NCI-H2029 treated with DMSO at 0.1 percent for 48 hours (cell line): ENCODE data around the gene RWDD4.

Source experiments
- DNase-seq: peaks from one replicate; lab custom pipeline; 2025; lab: John Stamatoyannopoulos, UW

The RWDD4 gene

DNA sequence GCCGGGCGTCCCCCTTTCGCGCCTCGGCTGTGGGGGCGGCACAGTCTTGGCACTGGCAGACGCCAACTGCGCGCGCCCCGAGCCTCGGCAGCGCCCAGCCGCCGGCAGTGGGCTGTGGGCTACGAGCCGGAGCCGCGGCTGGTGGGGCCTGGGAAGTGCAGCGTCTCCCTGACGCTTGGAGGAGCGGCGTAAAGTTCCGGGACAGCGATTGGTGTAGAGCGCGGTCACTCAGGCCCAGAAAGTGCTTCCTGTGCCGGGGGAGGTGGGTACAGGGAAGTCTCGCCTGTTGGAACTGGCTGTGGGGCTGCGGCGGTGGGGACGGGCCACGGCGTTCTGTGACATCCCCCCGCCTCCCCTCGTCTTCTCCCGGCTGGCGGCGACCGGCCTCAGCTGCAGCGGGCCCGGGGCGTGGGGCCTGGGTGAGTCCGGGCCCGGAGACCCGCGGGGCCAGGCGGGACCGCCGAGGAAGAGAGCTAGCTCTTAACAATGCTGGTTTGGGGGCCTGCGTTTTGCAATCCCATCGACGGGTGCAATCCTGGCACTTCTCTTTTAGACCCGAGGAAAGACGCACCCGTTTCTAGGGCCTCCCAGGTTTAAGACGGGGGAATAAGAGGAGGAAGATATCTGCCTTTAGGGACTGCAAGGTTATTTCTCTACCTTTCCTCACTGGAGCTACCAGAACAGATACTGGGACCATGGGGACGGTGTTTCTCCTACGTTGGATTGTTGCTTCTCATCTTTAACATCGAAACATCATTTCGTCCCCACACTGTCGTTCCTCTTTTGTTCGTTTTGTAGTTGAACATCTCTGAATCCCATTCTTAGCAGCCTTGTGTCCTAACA, at the start of gene RWDD4, which contains the start of gene TRAPPC11:
Gene RWDD4 (minus strand): TSS at position 157 of the 843 bp plus-strand sequence. CDS start 233 bp downstream, outside the sequence.
Gene TRAPPC11 (plus strand): TSS at position 265 of the 843 bp plus-strand sequence. CDS start 4,575 bp downstream, outside the sequence.
- DNase-seq = peak; percentile 74

- no peak for DNase-seq
Measured at GRCh38 chr4:183702492-183702891, 43.5 kb upstream of the RWDD4 start.

- DNase-seq = no peak
Measured at GRCh38 chr4:183700407-183700806, 41.4 kb upstream of the RWDD4 start.

GRCh38 chr4:183698909-183699308, 39.9 kb upstream of the RWDD4 start:
- DNase-seq = no peak

DNA sequence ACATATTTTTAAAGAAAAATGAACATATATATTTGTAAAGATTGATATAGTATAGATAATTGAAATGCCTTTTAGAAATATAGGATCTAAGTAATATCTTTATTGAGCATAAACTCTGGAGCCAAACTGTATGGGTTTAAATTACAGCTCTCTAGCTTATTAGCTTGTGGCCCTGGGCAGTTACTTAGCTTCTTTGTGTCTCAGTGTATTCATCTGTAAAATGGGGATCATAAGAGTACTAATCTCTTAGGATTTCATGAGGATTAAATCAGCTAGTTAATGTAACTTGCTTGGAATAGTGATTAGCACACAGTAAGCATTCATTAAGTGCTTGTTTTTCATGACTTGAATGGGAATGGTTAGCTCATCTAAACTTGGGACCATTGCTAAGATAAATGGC, 32.9 kb upstream of the RWDD4 start:
- no peak for DNase-seq

DNA sequence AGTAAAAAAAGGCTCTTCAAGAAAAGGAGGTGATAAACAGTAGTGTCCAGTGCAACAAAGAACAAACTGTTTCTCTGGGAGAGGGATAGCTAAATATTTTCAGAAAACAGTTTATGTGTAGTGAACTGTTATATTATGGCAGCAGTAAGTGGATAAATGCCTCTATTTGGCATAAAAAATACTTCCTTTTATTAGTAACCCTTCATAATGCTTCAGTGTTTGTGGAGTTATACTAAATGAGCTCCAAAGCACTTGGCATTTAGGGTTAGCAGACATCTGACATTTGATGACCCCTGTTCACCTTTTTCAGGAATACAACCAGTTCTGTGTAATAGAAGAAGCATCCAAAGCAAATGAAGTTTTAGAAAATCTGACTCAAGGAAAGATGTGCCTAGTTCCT, 32.0 kb upstream of the RWDD4 start:
- no peak for DNase-seq

- DNase-seq = no peak
Measured at GRCh38 chr4:183688216-183688615, 29.2 kb upstream of the RWDD4 start.

- no peak for DNase-seq
Measured at GRCh38 chr4:183686461-183686860, 27.5 kb upstream of the RWDD4 start.

DNA sequence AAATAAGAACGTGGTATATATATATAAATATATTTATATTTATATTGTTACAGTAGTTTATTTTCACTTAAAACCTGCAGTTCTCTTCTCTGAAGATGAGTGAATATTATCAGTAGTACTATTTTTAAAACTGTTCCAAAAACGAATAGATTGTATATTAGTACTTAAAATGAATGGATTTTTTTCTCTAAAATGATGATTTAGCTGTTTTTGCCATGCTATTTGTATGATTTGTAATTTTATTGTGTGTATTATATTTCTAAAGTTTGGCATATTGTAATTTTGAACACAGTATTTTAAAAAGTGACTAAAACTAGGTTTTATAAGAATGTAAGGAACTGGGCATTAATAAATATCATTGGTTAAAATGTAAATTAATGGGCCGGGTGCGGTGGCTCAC, 22.1 kb upstream of the RWDD4 start:
- DNase-seq = no peak

DNA sequence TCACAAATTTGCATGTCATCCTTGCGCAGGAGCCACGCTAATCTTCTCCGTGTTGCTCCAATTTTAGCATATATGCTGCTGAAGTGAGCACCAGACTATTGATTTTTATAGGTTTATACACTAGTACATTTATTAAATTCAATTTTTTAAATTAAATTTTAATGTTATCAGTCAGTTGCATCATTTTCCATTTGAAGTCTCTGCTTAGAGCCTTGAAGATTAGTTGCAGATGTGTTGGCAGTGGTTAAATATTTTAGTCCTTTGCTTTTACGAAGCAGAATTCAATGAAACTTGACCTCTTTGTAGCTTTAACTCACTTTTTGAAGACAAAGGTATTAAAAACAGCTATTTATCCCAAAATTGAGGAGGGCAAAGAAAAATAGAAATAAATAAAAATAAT, 16.6 kb upstream of the RWDD4 start:
- DNase-seq = no peak

DNA sequence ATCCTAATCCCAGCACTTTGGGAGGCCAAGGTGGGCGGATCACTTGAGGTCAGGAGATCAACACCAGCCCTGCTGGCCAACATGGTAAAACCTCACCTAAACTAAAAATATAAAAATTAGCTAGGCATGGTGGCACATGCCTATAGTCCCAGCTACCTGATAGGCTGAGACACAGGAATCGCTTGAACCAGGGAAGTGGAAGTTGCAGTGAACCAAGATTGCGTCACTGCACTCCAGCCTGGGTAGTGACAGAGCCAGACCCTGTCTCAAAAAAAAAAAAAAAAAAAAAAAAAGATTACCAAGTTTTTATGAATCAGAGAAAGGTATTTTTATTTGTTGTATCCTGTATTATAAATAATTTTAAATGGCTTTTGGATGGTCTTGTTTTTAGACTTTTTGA, 15.2 kb upstream of the RWDD4 start:
- no peak for DNase-seq

DNA sequence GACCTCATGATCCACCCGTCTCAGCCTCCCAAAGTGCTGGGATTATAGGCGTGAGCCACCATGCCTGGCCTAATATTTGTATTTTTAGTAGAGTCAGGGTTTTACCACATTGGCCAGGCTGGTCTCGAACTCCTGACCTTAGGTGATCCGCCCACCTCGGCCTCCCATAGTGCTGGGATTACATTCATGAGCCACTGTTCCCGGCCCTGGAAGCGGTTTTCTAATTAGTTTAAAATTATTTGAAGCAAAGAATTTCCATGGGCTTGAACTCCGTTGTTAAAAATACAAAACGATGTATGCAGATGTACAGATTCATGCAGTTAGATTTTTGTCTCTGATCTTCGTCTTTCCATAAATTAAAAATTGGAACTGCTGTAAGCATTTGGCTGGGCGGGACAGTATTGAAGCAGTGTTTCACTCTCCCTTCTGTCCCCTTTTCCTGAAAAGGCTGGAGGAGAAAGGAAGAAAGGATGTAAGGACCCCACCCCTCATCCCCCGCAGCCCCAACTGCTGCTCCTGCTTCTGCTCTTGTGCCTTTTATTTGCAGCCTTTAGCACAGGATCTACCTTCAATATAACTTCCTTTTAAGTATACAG, 12.1 kb upstream of the RWDD4 start:
- no peak for DNase-seq

- no peak for DNase-seq
Measured at GRCh38 chr4:183670251-183670650, 11.3 kb upstream of the RWDD4 start.

DNA sequence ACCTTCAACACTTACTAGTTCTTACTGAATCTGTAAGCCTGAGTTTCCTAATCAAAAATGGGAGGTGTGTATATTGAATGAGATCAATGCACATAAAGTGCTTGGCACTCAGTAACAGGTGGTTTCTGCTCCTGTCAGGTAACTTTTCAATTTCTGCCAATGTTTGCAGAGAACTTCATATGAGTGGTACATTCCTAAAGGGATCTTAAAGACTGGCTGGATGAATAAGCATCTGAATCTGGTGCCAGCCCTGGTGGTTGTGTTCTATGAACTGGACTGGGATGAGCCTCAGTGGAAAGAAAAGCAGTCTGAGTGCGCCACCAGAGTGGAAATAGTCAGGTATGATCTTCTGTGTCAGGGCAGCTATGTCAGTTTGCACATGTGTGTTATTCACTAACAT, 7.1 kb upstream of the RWDD4 start:
- no peak for DNase-seq

DNA sequence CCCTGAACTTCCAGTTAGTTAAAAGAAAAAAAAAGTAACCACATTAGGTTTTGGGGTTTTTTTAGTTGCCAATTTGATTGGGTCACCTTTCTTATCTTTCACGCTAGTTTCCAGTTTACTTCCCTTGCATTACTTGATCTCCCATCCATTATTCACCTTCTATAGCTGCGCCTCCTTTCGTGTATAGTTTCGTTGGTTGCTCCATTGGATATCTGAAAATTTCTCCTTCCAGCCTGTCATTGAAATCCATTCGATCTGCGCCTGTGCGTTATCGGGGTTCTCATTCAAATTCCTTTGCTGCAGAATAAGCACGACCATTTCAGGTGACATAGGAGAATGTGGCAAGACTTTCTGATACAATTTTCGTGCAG, 872 bp upstream of the RWDD4 start:
- DNase-seq = no peak

- no peak for DNase-seq
Measured at GRCh38 chr4:183658362-183659028, 490 bp downstream of the RWDD4 start.

DNA sequence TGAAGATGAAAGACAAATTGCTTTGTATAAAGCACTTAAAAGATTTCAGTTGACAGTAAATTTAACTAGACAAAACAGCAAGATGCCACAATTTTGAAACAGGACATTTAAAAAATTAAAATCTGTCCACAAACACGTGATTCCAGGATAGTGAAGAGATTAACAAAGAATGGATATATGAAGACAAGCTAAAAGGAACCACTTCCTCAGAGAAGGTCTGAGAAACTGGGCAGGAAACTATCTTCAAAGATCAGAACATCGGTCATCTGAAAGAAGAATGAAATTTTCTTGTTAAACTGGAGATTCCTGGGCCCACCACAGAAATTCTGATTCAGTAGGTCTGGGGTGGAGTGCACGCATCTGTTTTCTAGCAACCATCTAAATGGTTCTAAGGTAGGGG, 1.4 kb downstream of the RWDD4 start:
- no peak for DNase-seq

- DNase-seq = no peak
Measured at GRCh38 chr4:183645326-183645725, 13.7 kb downstream of the RWDD4 start.

GRCh38 chr4:183639291-183639690, 19.7 kb downstream of the RWDD4 start:
- DNase-seq = no peak

- no peak for DNase-seq
Measured at GRCh38 chr4:183638436-183638835, 20.5 kb downstream of the RWDD4 start.

- DNase-seq = no peak
Measured at GRCh38 chr4:183637461-183637860, 21.5 kb downstream of the RWDD4 start.

GRCh38 chr4:183636923-183637322, 22.1 kb downstream of the RWDD4 start:
- no peak for DNase-seq

DNA sequence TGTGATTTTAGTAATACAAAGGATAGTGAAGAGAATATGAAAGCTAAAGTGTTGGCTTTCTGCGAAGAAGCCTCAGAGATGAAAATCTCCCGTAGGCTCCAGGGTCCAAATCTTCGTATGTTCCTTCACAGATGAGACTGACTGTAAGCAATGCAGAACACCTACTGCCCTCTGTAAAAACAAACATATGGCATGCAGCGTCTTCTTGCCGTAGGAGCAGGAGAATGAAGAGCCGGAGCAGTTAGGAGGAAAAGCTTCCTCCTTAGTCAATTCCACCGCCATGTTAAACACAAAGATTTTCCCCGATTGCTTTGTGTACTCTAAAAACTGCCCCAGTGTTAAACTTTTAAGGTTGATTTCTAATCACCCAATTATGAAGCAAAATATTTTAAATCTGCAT, 22.5 kb downstream of the RWDD4 start:
- no peak for DNase-seq
